ENCODE results near the gene NEDD9.

DNA sequence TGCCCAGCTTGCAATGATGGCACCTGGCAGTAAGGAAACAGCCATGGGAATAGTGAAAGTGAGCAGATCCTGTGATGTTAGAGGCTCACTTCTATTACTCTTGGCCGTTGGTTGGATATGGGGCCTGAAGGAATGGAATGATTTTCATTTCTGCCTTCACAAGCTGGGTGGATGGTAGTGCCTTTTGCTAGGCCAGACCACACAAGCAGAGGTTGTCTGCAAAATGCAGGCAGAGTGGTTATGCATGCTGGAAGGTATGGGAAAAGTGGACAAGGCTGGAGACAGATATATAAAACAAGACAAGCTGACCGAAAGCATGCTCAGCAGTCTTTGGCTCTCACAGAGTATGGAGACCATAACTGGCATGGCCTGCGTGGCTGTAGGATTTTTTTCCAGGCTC is 70.2 kb downstream of the NEDD9 start:
- TF ChIP-seq, protein P1, sequence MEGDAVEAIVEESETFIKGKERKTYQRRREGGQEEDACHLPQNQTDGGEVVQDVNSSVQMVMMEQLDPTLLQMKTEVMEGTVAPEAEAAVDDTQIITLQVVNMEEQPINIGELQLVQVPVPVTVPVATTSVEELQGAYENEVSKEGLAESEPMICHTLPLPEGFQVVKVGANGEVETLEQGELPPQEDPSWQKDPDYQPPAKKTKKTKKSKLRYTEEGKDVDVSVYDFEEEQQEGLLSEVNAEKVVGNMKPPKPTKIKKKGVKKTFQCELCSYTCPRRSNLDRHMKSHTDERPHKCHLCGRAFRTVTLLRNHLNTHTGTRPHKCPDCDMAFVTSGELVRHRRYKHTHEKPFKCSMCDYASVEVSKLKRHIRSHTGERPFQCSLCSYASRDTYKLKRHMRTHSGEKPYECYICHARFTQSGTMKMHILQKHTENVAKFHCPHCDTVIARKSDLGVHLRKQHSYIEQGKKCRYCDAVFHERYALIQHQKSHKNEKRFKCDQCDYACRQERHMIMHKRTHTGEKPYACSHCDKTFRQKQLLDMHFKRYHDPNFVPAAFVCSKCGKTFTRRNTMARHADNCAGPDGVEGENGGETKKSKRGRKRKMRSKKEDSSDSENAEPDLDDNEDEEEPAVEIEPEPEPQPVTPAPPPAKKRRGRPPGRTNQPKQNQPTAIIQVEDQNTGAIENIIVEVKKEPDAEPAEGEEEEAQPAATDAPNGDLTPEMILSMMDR (conservative IDR thresholded peaks at IDR 0.05; ENCODE audit: low read depth in 2 of 2): no peak
- no peak for TF ChIP-seq ZNF114 (CRISPR knock-in tag; IDR thresholded peaks at IDR 0.05)
- no peak for TF ChIP-seq EZH2 (IDR thresholded peaks at IDR 0.05; ENCODE audit: low read depth, unreplicated experiment)
- TF ChIP-seq POLR2AphosphoS5 (IDR thresholded peaks at IDR 0.05; ENCODE audit: low read depth): no peak
- TF ChIP-seq, protein P2, sequence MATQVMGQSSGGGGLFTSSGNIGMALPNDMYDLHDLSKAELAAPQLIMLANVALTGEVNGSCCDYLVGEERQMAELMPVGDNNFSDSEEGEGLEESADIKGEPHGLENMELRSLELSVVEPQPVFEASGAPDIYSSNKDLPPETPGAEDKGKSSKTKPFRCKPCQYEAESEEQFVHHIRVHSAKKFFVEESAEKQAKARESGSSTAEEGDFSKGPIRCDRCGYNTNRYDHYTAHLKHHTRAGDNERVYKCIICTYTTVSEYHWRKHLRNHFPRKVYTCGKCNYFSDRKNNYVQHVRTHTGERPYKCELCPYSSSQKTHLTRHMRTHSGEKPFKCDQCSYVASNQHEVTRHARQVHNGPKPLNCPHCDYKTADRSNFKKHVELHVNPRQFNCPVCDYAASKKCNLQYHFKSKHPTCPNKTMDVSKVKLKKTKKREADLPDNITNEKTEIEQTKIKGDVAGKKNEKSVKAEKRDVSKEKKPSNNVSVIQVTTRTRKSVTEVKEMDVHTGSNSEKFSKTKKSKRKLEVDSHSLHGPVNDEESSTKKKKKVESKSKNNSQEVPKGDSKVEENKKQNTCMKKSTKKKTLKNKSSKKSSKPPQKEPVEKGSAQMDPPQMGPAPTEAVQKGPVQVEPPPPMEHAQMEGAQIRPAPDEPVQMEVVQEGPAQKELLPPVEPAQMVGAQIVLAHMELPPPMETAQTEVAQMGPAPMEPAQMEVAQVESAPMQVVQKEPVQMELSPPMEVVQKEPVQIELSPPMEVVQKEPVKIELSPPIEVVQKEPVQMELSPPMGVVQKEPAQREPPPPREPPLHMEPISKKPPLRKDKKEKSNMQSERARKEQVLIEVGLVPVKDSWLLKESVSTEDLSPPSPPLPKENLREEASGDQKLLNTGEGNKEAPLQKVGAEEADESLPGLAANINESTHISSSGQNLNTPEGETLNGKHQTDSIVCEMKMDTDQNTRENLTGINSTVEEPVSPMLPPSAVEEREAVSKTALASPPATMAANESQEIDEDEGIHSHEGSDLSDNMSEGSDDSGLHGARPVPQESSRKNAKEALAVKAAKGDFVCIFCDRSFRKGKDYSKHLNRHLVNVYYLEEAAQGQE (IDR thresholded peaks at IDR 0.05; ENCODE audit: unreplicated experiment): no peak
- TF ChIP-seq EZH2phosphoT487 (IDR thresholded peaks at IDR 0.05; ENCODE audit: unreplicated experiment): no peak
- TF ChIP-seq JUNB (IDR thresholded peaks at IDR 0.05; ENCODE audit: unreplicated experiment): no peak
- TF ChIP-seq STAT1 (IDR thresholded peaks at IDR 0.05; ENCODE audit: unreplicated experiment): no peak
- TF ChIP-seq CREB1 (CRISPR knock-in tag; IDR thresholded peaks at IDR 0.05; ENCODE audit: low read depth): no peak
- TF ChIP-seq ZNF331 (CRISPR knock-in tag; IDR thresholded peaks at IDR 0.05; ENCODE audit: low read depth): no peak
- TF ChIP-seq, protein P3, sequence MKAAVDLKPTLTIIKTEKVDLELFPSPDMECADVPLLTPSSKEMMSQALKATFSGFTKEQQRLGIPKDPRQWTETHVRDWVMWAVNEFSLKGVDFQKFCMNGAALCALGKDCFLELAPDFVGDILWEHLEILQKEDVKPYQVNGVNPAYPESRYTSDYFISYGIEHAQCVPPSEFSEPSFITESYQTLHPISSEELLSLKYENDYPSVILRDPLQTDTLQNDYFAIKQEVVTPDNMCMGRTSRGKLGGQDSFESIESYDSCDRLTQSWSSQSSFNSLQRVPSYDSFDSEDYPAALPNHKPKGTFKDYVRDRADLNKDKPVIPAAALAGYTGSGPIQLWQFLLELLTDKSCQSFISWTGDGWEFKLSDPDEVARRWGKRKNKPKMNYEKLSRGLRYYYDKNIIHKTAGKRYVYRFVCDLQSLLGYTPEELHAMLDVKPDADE (IDR thresholded peaks at IDR 0.05): no peak
- no peak for TF ChIP-seq NANOG (IDR thresholded peaks at IDR 0.05; ENCODE audit: borderline replicate concordance)

Data from GM23338 (cell line).